ENCODE results near the gene TMEM14C. TPM values are rescaled to one million over a fixed set of nuclear protein-coding genes. Genes with fewer than 3 reads are reported as not detected.
A peak's percentile ranks its signal among the peaks of the same experiment; 100 is the strongest.

TMEM14C gene
- total RNA-seq, 3 donors from 2014 or later = 69.2 to 96.3 (median 86.7) TPM

DNA sequence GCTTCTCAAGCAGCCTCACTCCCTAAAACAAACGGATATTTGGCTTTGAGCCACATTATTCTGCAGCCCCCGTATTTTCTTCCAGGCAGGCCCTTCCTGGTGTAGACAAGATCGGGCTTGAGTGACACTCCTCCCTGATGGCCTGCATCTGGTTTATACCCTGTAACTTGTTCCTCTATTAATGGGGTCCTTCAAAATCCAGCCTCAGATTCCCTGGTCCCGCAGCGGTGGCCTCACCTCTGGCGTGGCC is 375 bp upstream of the TMEM14C start:
- H3K4me3 ChIP-seq = peak overlapping the region; percentile 54
- H3K4me1 ChIP-seq (ENCODE audit: low read depth) = peaks cover 13% of the 10 kb centered on the region
- intact Hi-C loops (cut with DNase I, micrococcal nuclease) = no loop called here
- no peaks in the 10 kb centered on the region for H3K9me3 ChIP-seq
- no peak for ATAC-seq
- TF ChIP-seq, protein P1, sequence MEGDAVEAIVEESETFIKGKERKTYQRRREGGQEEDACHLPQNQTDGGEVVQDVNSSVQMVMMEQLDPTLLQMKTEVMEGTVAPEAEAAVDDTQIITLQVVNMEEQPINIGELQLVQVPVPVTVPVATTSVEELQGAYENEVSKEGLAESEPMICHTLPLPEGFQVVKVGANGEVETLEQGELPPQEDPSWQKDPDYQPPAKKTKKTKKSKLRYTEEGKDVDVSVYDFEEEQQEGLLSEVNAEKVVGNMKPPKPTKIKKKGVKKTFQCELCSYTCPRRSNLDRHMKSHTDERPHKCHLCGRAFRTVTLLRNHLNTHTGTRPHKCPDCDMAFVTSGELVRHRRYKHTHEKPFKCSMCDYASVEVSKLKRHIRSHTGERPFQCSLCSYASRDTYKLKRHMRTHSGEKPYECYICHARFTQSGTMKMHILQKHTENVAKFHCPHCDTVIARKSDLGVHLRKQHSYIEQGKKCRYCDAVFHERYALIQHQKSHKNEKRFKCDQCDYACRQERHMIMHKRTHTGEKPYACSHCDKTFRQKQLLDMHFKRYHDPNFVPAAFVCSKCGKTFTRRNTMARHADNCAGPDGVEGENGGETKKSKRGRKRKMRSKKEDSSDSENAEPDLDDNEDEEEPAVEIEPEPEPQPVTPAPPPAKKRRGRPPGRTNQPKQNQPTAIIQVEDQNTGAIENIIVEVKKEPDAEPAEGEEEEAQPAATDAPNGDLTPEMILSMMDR (IDR thresholded peaks at IDR 0.05) = no peak
- H3K36me3 ChIP-seq (ENCODE audit: low read depth) = no peaks in the 10 kb centered on the region
- no peak for DNase-seq

DNA sequence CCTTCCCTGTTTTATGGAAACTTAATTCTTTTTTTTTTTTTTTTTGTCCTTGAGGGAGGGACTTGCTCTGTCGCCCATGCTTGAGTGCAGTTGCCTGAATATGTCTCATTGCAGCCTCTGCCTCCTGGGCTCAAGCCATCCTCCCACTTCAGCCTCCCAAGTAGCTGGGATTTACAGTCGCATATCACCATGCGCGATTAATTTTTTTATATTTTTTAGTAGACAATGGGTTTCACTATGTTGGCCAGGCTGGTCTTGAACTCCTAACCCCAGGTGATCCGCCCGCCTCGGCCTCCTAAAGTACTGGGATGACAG is 654 bp downstream of the TMEM14C start:
- H3K4me3 ChIP-seq = peak overlapping the region; percentile 54
- ATAC-seq (no peak), DNase-seq (peak in 1 of 3 donors; percentile 35)
- peaks cover 13% of the 10 kb centered on the region for H3K4me1 ChIP-seq (ENCODE audit: low read depth)
- intact Hi-C loops (cut with DNase I, micrococcal nuclease) = no loop called here
- TF ChIP-seq, protein P1 (IDR thresholded peaks at IDR 0.05) = no peak
- H3K9me3 ChIP-seq = no peaks in the 10 kb centered on the region
- H3K36me3 ChIP-seq (ENCODE audit: low read depth) = no peaks in the 10 kb centered on the region

DNA sequence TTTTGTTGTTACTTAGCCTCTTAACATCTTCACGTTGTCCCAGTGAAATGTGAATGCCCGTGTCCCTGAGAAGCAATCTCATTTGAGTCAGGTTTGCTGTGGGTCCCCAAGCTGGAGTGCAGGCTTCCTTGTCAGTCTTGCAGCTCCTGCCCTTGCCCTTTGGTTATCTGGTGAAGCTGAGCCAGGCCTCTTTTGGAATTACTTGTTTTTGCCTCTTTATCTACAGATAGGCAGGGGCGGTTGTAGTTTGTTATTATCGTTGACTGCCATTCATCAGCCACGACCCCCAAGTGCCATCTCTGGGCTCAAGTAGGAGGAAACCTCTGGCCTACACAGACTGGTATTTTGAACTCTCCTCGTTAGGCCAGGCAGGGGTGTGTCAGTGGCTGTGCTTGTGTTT is 2.2 kb downstream of the TMEM14C start:
- intact Hi-C loops (cut with DNase I, micrococcal nuclease) = no loop called here
- ATAC-seq (no peak), DNase-seq (no peak)
- Histone ChIP-seq H3K4me1 (ENCODE audit: low read depth) (peaks cover 13% of the 10 kb centered on the region), H3K4me3 (no peak overlapping the region), H3K36me3 (ENCODE audit: low read depth) (no peaks in the 10 kb centered on the region), H3K9me3 (no peaks in the 10 kb centered on the region)
- TF ChIP-seq, protein P1 (IDR thresholded peaks at IDR 0.05) = no peak

DNA sequence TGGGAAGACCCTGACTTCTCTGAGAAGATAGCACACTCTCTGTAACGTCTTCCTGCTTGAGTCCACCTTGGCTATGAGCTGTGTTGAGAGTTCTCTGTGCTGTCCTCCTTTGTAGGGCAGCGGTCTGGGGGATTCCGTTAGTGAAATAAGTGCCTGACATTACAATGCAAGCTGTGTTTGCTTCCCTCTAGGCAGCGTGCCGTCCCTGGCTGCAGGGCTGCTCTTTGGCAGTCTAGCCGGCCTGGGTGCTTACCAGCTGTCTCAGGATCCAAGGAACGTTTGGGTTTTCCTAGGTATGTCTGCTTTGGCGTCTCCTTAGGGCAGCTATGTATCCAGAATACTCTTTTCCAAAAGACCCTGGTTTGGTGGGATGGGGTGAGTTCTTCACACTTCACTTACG is 2.8 kb downstream of the TMEM14C start:
- no peak overlapping the region for H3K4me3 ChIP-seq
- no peak for DNase-seq
- ATAC-seq = no peak
- intact Hi-C loops (cut with DNase I, micrococcal nuclease) = no loop called here
- TF ChIP-seq, protein P1 (IDR thresholded peaks at IDR 0.05) = no peak
- no peaks in the 10 kb centered on the region for H3K9me3 ChIP-seq
- H3K36me3 ChIP-seq (ENCODE audit: low read depth) = no peaks in the 10 kb centered on the region
- peaks cover 13% of the 10 kb centered on the region for H3K4me1 ChIP-seq (ENCODE audit: low read depth)

DNA sequence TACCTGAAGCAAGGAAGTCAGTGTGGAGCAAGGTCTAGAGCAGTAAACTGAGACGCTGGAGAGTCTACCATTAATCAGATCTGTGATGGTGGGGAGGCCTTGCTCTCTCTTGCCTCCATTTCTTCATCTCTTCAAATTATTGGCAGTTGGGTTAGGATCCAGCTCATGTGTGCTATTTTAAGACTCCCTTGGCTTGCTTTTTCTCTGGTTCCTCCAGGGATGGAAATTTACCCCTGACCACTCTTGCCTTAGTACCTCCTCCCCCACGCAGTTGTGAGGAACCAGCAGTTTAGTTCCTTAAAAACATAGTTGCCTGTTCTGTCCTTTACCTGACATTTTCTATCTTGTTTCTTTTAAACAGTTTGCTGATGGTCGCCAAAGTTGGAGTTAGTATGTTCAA is 7.4 kb downstream of the TMEM14C start:
- H3K4me3 ChIP-seq = no peak overlapping the region
- TF ChIP-seq, protein P1 (IDR thresholded peaks at IDR 0.05) = no peak

DNA sequence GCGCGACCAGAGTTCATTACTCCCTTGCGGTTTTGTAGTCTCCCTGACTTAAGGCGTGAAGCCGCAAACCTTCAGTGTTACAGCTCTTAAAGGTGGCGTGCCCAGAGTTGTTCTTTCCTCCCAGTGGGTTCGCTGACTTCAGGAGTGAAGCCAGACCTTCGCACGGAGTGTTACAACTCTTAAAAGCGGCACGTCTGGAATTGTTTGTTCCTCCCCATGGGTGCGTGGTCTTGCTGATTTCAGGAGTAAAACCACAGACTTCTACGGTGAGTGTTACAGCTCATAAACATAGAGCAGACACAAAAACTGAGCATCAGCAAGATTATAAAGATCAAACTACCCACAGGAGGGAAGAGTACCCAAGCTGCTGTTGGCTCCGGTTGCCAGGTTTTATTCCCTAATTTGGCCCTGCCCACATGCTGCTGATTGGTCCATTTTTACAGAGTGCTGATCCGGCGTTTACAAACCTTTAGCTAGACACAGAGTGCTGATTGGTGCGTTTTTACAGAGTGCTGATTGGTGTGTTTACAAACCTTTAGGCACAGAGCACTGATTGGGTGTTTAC is 10.4 kb downstream of the TMEM14C start:
- H3K9me3 ChIP-seq = no peaks in the 10 kb centered on the region
- H3K4me3 ChIP-seq = no peak overlapping the region
- TF ChIP-seq, protein P1 (IDR thresholded peaks at IDR 0.05) = no peak
- H3K4me1 ChIP-seq (ENCODE audit: low read depth) = no peaks in the 10 kb centered on the region
- DNase-seq (no peak), ATAC-seq (no peak)
- intact Hi-C loops (cut with DNase I, micrococcal nuclease) = no loop called here
- no peaks in the 10 kb centered on the region for H3K36me3 ChIP-seq (ENCODE audit: low read depth)

More for the DNA sequence above, 7.4 kb downstream of the TMEM14C start:
- no peak for ATAC-seq
- DNase-seq = no peak
- intact Hi-C loops (cut with DNase I, micrococcal nuclease) = no loop called here
- H3K9me3 ChIP-seq = no peaks in the 10 kb centered on the region
- H3K4me1 ChIP-seq (ENCODE audit: low read depth) = no peaks in the 10 kb centered on the region
- no peaks in the 10 kb centered on the region for H3K36me3 ChIP-seq (ENCODE audit: low read depth)

All from mucosa of descending colon (tissue), 3 donors.